ENCODE results near the gene ZBTB8OS. TPM values are rescaled to one million over a fixed set of nuclear protein-coding genes. Genes with fewer than 3 reads are reported as not detected.
A peak's percentile ranks its signal among the peaks of the same experiment; 100 is the strongest.
"Not testable (repeated sequence)": the region's sequence is repeated elsewhere in the genome, so short reads cannot be mapped to it uniquely, and the experiment has no call there.

ZBTB8OS gene
- total RNA-seq, result 10 to 100 TPM; 58.1 to 60.4 TPM

DNA sequence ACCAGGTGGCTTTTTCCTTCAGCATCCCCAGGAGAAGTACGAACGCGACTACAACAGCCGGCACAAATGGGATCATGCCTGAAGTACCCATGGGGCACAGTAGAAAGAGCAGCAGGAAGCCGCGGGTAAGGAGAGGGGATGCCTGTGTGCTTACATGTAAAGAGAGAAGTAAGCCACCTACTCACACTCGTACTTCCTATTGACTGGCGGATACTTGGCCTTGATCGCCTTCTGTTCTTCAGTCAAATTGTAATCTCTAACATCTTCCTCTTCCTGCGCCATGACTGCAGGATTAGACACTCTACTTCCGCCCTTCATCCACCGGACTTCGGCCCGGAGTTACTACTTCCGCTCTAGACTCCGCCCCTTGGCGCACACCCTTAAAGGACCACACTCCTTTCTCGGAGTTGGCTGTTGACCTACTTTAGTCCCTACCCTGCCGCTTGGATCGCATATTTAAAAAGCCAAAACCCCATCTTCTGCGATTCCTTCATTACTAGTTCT is at the start of gene ZBTB8OS:
Gene ZBTB8OS, minus strand, starts transcription at position 303 of the 504 bp plus-strand sequence. Its CDS starts 21 bp downstream, at position 282.
- Mint-ChIP-seq H3K36me3 (ENCODE audit: low read depth) (peaks cover 45% of the 10 kb centered on the region), H3K27ac (peak within 1 kb of the TSS; percentile 100), H3K9me3 (no peaks in the 10 kb centered on the region), H3K27me3 (no peaks in the 10 kb centered on the region), H3K4me3 (peak within 1 kb of the TSS; percentile 99), H3K4me1 (peaks cover 58% of the 10 kb centered on the region)
- DNase-seq, result peak; percentile 90
- POLR2A ChIA-PET, result interaction anchor here (0.6 to 3.1 kb wide), 28 partner anchors 10 to 1005 kb away, joined by 3 to 32 read pairs (median 5); partner anchors contain the start of genes BSDC1, KPNA6, LCK and MARCKSL1
- CTCF ChIA-PET, result interaction anchor here (0.9 to 2.7 kb wide), 7 partner anchors 9 to 130 kb away, joined by 3 to 9 read pairs (median 4); no protein-coding TSS in a partner anchor

- H3K4me3 Mint-ChIP-seq; H3K27ac Mint-ChIP-seq; H3K36me3 Mint-ChIP-seq (ENCODE audit: low read depth); DNase-seq; H3K9me3 Mint-ChIP-seq; POLR2A ChIA-PET: not testable (repeated sequence)
- peaks cover 13% of the 10 kb centered on the region for H3K4me1 Mint-ChIP-seq
- CTCF ChIA-PET, result interaction anchor here (2.6 kb wide), 1 partner anchor 15 kb away, joined by 8 read pairs; no protein-coding TSS in a partner anchor
- peaks cover 13% of the 10 kb centered on the region for H3K27me3 Mint-ChIP-seq
Measured at GRCh38 chr1:32696996-32697395, 46.6 kb upstream of the ZBTB8OS start.

- POLR2A ChIA-PET, result interaction anchor here (0.6 to 0.7 kb wide), 2 partner anchors 10 to 122 kb away, joined by 3 read pairs; no protein-coding TSS in a partner anchor
- Mint-ChIP-seq H3K36me3 (ENCODE audit: low read depth) (no peaks in the 10 kb centered on the region), H3K27ac (no peak overlapping the region), H3K4me1 (peaks cover 10% of the 10 kb centered on the region), H3K4me3 (no peak overlapping the region), H3K9me3 (no peaks in the 10 kb centered on the region), H3K27me3 (peaks cover 4% of the 10 kb centered on the region)
- DNase-seq, result no peak
- CTCF ChIA-PET, result interaction anchor here (2.4 kb wide), 1 partner anchor 17 kb away, joined by 13 read pairs; no protein-coding TSS in a partner anchor
Measured at GRCh38 chr1:32696041-32696440, 45.7 kb upstream of the ZBTB8OS start.

- no peaks in the 10 kb centered on the region for H3K9me3 Mint-ChIP-seq
- ChIA-PET CTCF (interaction anchor here (2.4 kb wide), 1 partner anchor 17 kb away, joined by 13 read pairs; no protein-coding TSS in a partner anchor), POLR2A (interaction anchor here (0.6 to 0.7 kb wide), 2 partner anchors 11 to 123 kb away, joined by 3 read pairs; no protein-coding TSS in a partner anchor)
- peaks cover 10% of the 10 kb centered on the region for H3K4me1 Mint-ChIP-seq
- no peak for DNase-seq
- H3K4me3 Mint-ChIP-seq, result no peak overlapping the region
- no peaks in the 10 kb centered on the region for H3K36me3 Mint-ChIP-seq (ENCODE audit: low read depth)
- no peak overlapping the region for H3K27ac Mint-ChIP-seq
- peaks cover 3% of the 10 kb centered on the region for H3K27me3 Mint-ChIP-seq
Measured at GRCh38 chr1:32695098-32695904, 45.0 kb upstream of the ZBTB8OS start.

- Mint-ChIP-seq H3K36me3 (ENCODE audit: low read depth) (no peaks in the 10 kb centered on the region), H3K27me3 (no peaks in the 10 kb centered on the region), H3K27ac (no peak overlapping the region), H3K9me3 (no peaks in the 10 kb centered on the region), H3K4me1 (peaks cover 10% of the 10 kb centered on the region), H3K4me3 (no peak overlapping the region)
- CTCF ChIA-PET, result interaction anchor here (1.0 to 2.4 kb wide), 2 partner anchors 19 kb away, joined by 3 to 13 read pairs; no protein-coding TSS in a partner anchor
- no peak for DNase-seq
- POLR2A ChIA-PET, result no interaction called here
Measured at GRCh38 chr1:32693455-32694174, 43.3 kb upstream of the ZBTB8OS start.

- CTCF ChIA-PET, result no interaction called here
- Mint-ChIP-seq H3K4me3 (no peak overlapping the region), H3K27ac (no peak overlapping the region), H3K27me3 (no peaks in the 10 kb centered on the region), H3K4me1 (peaks cover 1% of the 10 kb centered on the region), H3K36me3 (ENCODE audit: low read depth) (peaks cover 35% of the 10 kb centered on the region), H3K9me3 (no peaks in the 10 kb centered on the region)
- DNase-seq, result no peak
- POLR2A ChIA-PET, result no interaction called here
Measured at GRCh38 chr1:32686387-32686786, 36.0 kb upstream of the ZBTB8OS start.

DNA sequence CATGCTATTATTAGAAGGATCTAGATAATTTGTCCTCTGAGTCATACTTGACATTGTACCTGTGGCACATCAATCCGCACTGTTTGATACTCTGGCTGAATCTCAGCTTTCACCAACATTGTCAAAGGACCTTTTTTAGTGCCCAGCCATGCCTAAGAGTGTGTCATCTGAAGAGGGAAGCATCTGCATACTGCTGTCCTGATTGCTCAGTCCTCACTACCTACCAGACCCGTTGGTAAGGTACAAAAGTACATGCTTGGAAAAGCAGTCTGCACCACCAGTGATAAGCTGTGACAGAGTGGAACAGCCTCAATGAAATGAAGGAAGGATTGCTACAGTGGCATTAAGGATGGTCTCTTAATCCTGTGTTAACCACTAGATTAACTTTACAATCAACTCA is 35.1 kb upstream of the ZBTB8OS start:
- Mint-ChIP-seq H3K27ac (no peak overlapping the region), H3K9me3 (no peaks in the 10 kb centered on the region), H3K4me1 (peaks cover 1% of the 10 kb centered on the region), H3K27me3 (no peaks in the 10 kb centered on the region), H3K36me3 (ENCODE audit: low read depth) (peaks cover 44% of the 10 kb centered on the region), H3K4me3 (no peak overlapping the region)
- POLR2A ChIA-PET, result no interaction called here
- no peak for DNase-seq
- CTCF ChIA-PET, result interaction anchor here (0.5 kb wide), 1 partner anchor 158 kb away, joined by 4 read pairs; no protein-coding TSS in a partner anchor

DNA sequence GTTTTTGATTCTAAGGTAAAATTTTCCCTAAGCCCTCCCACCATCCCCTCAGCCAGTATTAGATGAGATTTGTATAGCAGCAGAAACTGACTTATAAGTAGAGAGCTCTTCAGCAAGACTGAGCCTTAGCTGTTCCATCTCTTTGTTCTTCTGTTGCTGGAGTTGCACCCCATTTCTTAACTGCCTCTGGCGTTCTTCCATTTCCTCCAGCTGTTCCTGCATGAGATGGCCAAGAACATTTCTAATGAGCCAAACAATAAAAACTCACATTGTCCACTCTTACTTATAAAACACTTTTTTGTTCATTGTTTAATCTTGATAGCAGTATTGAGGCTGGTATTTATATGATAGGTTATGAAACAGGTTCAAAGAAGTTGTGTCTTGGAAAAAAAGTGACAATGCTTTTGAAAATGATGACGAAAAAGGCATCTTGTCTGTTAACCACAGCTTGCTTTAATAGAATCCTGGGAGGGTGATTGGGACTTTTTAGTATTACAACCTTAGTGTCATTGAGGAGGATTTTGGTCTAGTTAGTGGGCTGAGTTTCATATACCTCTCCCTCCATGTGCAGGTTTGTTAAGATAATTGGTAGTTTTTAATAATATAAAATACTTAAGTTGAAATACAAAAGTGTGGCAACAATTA is 33.9 kb upstream of the ZBTB8OS start:
- Mint-ChIP-seq H3K4me1 (peaks cover 1% of the 10 kb centered on the region), H3K27me3 (no peaks in the 10 kb centered on the region), H3K4me3 (no peak overlapping the region), H3K27ac (peak overlapping the region; percentile 23), H3K9me3 (no peaks in the 10 kb centered on the region), H3K36me3 (ENCODE audit: low read depth) (peaks cover 55% of the 10 kb centered on the region)
- DNase-seq, result no peak
- ChIA-PET CTCF (interaction anchor here (0.9 kb wide), 1 partner anchor 283 kb away, joined by 3 read pairs; no protein-coding TSS in a partner anchor), POLR2A (no interaction called here)

DNA sequence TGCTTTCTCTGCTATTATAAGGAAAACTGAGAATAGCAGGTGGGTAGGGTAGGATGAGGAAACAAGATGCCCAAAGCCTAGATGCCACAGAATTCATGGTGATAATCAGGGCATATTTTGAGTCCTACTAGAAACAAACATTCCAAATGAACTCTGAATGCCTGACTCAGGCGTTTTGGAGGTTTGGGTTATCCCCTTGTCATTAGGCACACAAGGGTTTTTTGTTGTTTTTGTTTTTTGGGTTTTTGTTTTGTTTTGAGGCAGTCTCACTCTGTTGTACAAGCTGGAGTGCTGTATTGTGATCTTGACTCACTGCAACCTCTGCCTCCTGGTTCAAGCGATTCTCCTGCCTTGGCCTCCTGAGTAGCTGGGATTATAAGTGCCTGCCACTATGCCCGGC is 33.0 kb upstream of the ZBTB8OS start:
- no peak overlapping the region for H3K27ac Mint-ChIP-seq
- peaks cover 57% of the 10 kb centered on the region for H3K36me3 Mint-ChIP-seq (ENCODE audit: low read depth)
- peaks cover 1% of the 10 kb centered on the region for H3K4me1 Mint-ChIP-seq
- H3K4me3 Mint-ChIP-seq, result no peak overlapping the region
- H3K9me3 Mint-ChIP-seq, result no peaks in the 10 kb centered on the region
- no peaks in the 10 kb centered on the region for H3K27me3 Mint-ChIP-seq
- no peak for DNase-seq
- CTCF ChIA-PET, result no interaction called here
- POLR2A ChIA-PET, result no interaction called here

GRCh38 chr1:32681999-32682398 is 31.6 kb upstream of the ZBTB8OS start:
- CTCF ChIA-PET, result no interaction called here
- H3K27ac Mint-ChIP-seq, result no peak overlapping the region
- POLR2A ChIA-PET, result no interaction called here
- H3K27me3 Mint-ChIP-seq, result no peaks in the 10 kb centered on the region
- no peak for DNase-seq
- peaks cover 65% of the 10 kb centered on the region for H3K36me3 Mint-ChIP-seq (ENCODE audit: low read depth)
- no peaks in the 10 kb centered on the region for H3K9me3 Mint-ChIP-seq
- no peak overlapping the region for H3K4me3 Mint-ChIP-seq
- peaks cover 1% of the 10 kb centered on the region for H3K4me1 Mint-ChIP-seq

DNA sequence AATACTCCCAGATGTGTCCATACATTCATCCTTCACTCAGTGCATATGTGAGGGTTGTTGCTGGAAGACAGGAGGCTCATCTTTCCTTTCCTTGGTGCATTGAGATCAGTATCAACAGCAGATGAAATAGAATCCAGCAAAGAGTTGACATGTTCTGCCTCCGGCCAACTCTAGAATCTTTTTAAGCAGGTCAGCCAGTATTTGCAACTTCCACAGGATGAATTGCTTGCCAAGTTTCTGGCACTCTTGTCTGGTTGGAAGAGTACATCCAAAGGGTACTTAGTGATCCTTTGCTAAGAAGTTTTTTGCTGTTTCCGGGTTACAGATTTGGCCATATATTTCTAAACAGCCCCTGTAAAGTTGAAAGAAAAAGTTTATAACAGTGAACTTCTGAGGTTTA is 31.2 kb upstream of the ZBTB8OS start:
- H3K27me3 Mint-ChIP-seq, result no peaks in the 10 kb centered on the region
- DNase-seq, result no peak
- H3K36me3 Mint-ChIP-seq (ENCODE audit: low read depth), result peaks cover 64% of the 10 kb centered on the region
- H3K27ac Mint-ChIP-seq, result no peak overlapping the region
- no peak overlapping the region for H3K4me3 Mint-ChIP-seq
- ChIA-PET CTCF (no interaction called here), POLR2A (no interaction called here)
- no peaks in the 10 kb centered on the region for H3K9me3 Mint-ChIP-seq
- peaks cover 1% of the 10 kb centered on the region for H3K4me1 Mint-ChIP-seq

DNA sequence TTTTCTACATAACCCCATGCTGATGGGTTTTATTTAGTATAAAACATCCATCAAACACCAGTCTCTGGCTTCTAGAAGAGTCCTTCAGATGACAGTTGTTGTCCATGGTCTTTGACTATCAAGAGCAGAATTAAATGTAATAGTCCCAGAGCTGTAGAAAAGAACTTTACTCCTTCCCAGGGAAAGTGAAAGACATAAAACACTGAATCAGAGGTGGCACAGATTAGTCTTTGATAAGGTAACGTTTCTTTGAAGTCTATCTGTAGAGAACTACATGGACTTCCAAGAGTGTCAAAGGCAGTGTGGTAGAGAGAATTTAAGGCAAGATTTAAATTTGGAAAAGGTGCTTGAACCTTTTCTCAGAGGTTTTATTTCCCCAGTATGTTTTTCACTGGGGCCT is 30.3 kb upstream of the ZBTB8OS start:
- H3K27ac Mint-ChIP-seq, result no peak overlapping the region
- no peak for DNase-seq
- no peaks in the 10 kb centered on the region for H3K27me3 Mint-ChIP-seq
- CTCF ChIA-PET, result no interaction called here
- H3K4me3 Mint-ChIP-seq, result no peak overlapping the region
- peaks cover 1% of the 10 kb centered on the region for H3K4me1 Mint-ChIP-seq
- POLR2A ChIA-PET, result no interaction called here
- H3K36me3 Mint-ChIP-seq (ENCODE audit: low read depth), result peaks cover 62% of the 10 kb centered on the region
- H3K9me3 Mint-ChIP-seq, result no peaks in the 10 kb centered on the region

Measured in activated CD4-positive, alpha-beta memory T cell treated with anti-CD3 and anti-CD28 coated beads, Interleukin-2, amount 10 ng/mL, durations not matched to agents 7 days and 5 days (primary cell).